ENCODE data around the gene NCAPD3. TPM values are rescaled to one million over a fixed set of nuclear protein-coding genes. Genes with fewer than 3 reads are reported as not detected.

Gene NCAPD3
- total and polyA plus RNA-seq, 4 donors: 14.1 to 35.4 (median 24.2) TPM

DNA sequence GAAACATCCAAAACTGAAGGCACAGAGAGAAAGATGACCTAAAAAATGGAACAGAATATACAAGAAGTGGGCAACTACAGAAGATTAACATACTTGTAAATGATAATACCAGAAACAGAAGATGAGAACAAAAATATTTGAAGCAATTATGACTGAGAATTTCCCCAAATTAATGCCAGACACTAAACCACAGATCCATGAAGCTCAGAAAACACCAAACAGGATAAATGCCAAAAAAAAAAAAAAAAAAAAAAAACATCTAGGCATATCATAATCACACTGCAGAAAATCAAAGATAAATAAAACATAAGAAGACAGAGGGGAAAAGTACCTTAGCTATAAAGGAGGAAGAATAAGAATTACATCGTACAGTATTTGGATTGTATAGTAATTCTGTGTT lies 89.6 kb downstream of the NCAPD3 start:
- Histone ChIP-seq H3K27ac (ENCODE audit: low read depth in 1 of 2, low read length in 2 of 2) (no peak overlapping the region), H3K9ac (ENCODE audit: low read depth in 1 of 2, low read length in 2 of 2) (no peak overlapping the region), H3K4me3 (ENCODE audit: low read depth in 1 of 3, low read length in 3 of 3) (no peak overlapping the region), H3K9me3 (ENCODE audit: control insufficient read depth in 4 of 4, low read length in 3 of 4) (peaks cover 0 to 9% (median 4%) of the 10 kb centered on the region in 4 donors), H3K27me3 (ENCODE audit: control insufficient read depth in 4 of 4, insufficient read depth in 4 of 4, low read length in 3 of 4) (no peaks in the 10 kb centered on the region), H3K36me3 (ENCODE audit: control insufficient read depth in 4 of 4, insufficient read depth in 3 of 4, low read depth in 1 of 4, low read length in 3 of 4) (no peaks in the 10 kb centered on the region), H3K4me1 (ENCODE audit: control insufficient read depth in 4 of 4, insufficient read depth in 4 of 4, low read length in 3 of 4) (no peaks in the 10 kb centered on the region)
- 97% methylated on average over 1 of the region's 1 CpG for WGBS
- TF ChIP-seq RXRA (IDR thresholded peaks at IDR 0.05) (no peak), GABPA (IDR thresholded peaks at IDR 0.05 in 1 of 2, conservative IDR thresholded peaks at IDR 0.05 in 1 of 2) (no peak), NR2F2 (IDR thresholded peaks at IDR 0.05) (no peak), JUND (IDR thresholded peaks at IDR 0.05) (no peak), EGR1 (IDR thresholded peaks at IDR 0.05; ENCODE audit: low read depth in 2 of 2) (no peak)
- no peak for DNase-seq (ENCODE audit: low spot score)

DNA sequence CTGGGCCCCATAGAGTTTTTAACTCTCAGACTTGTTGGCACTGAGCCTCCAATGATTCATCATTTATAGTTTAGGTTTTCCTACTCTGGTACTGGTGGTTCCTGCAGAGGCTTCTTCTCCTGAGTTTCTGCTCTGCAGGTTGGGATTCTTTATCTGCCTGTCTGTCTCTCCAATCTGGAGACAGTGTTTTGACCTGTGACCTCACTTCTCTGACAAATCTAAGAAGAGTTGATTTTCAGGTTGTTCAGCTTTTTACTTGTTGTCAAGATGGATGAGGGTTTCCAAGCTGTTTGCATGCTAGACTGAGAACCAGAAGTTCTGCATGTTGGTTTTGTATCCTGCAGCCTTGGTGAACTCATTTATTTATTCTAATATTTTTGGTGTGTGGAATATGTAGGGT lies 91.0 kb downstream of the NCAPD3 start:
- peaks cover 0 to 9% (median 4%) of the 10 kb centered on the region in 4 donors for H3K9me3 ChIP-seq (ENCODE audit: control insufficient read depth in 4 of 4, low read length in 3 of 4)
- no peak overlapping the region for H3K9ac ChIP-seq (ENCODE audit: low read depth in 1 of 2, low read length in 2 of 2)
- TF ChIP-seq JUND (IDR thresholded peaks at IDR 0.05) (no peak), FOXA2 (IDR thresholded peaks at IDR 0.05) (no peak), HNF4G (IDR thresholded peaks at IDR 0.05) (no peak), RXRA (IDR thresholded peaks at IDR 0.05) (no peak), NR2F2 (IDR thresholded peaks at IDR 0.05) (no peak)
- TF ChIP-seq, protein P1, sequence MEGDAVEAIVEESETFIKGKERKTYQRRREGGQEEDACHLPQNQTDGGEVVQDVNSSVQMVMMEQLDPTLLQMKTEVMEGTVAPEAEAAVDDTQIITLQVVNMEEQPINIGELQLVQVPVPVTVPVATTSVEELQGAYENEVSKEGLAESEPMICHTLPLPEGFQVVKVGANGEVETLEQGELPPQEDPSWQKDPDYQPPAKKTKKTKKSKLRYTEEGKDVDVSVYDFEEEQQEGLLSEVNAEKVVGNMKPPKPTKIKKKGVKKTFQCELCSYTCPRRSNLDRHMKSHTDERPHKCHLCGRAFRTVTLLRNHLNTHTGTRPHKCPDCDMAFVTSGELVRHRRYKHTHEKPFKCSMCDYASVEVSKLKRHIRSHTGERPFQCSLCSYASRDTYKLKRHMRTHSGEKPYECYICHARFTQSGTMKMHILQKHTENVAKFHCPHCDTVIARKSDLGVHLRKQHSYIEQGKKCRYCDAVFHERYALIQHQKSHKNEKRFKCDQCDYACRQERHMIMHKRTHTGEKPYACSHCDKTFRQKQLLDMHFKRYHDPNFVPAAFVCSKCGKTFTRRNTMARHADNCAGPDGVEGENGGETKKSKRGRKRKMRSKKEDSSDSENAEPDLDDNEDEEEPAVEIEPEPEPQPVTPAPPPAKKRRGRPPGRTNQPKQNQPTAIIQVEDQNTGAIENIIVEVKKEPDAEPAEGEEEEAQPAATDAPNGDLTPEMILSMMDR (IDR thresholded peaks at IDR 0.05; ENCODE audit: low read depth, low read length, missing input control): no peak
- TF ChIP-seq, protein P2, sequence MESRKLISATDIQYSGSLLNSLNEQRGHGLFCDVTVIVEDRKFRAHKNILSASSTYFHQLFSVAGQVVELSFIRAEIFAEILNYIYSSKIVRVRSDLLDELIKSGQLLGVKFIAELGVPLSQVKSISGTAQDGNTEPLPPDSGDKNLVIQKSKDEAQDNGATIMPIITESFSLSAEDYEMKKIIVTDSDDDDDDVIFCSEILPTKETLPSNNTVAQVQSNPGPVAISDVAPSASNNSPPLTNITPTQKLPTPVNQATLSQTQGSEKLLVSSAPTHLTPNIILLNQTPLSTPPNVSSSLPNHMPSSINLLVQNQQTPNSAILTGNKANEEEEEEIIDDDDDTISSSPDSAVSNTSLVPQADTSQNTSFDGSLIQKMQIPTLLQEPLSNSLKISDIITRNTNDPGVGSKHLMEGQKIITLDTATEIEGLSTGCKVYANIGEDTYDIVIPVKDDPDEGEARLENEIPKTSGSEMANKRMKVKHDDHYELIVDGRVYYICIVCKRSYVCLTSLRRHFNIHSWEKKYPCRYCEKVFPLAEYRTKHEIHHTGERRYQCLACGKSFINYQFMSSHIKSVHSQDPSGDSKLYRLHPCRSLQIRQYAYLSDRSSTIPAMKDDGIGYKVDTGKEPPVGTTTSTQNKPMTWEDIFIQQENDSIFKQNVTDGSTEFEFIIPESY (IDR thresholded peaks at IDR 0.05): no peak
- H3K36me3 ChIP-seq (ENCODE audit: control insufficient read depth in 4 of 4, insufficient read depth in 3 of 4, low read depth in 1 of 4, low read length in 3 of 4): no peaks in the 10 kb centered on the region
- no peak overlapping the region for H3K4me3 ChIP-seq (ENCODE audit: low read depth in 1 of 3, low read length in 3 of 3)
- H3K4me1 ChIP-seq (ENCODE audit: control insufficient read depth in 4 of 4, insufficient read depth in 4 of 4, low read length in 3 of 4): no peaks in the 10 kb centered on the region
- no peak for DNase-seq (ENCODE audit: low spot score)
- no peaks in the 10 kb centered on the region for H3K27me3 ChIP-seq (ENCODE audit: control insufficient read depth in 4 of 4, insufficient read depth in 4 of 4, low read length in 3 of 4)
- no peak overlapping the region for H3K27ac ChIP-seq (ENCODE audit: low read depth in 1 of 2, low read length in 2 of 2)

DNA sequence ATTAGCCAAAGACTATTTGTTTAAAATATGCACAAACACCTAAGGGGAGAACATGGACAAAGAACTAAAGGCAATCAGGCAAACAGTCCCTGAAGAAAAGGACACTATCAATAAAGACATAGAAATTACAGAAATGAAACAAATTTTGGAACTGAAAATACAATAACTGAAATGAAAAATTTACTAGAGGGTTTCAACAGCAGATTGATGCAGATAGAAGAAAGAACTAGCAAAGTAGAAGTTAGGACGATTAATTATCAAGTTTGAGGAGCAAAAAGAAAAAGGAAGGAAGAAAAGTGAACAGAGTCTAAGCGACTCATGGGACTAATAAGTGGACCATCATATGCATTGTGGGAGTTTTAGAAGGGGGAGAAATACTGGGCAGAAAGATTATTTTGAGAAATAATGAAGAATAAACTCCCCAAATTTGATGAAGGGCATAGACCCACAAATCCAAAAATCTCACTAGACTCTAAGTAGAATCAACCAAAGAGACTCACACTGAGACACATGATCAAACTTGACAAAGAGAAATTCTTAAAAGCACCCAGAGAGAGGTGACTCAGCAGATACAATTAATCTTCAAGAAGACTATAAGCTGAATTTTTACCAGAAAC lies 92.0 kb downstream of the NCAPD3 start:
- Histone ChIP-seq H3K9ac (ENCODE audit: low read depth in 1 of 2, low read length in 2 of 2) (no peak overlapping the region), H3K4me1 (ENCODE audit: control insufficient read depth in 4 of 4, insufficient read depth in 4 of 4, low read length in 3 of 4) (no peaks in the 10 kb centered on the region), H3K27me3 (ENCODE audit: control insufficient read depth in 4 of 4, insufficient read depth in 4 of 4, low read length in 3 of 4) (no peaks in the 10 kb centered on the region), H3K36me3 (ENCODE audit: control insufficient read depth in 4 of 4, insufficient read depth in 3 of 4, low read depth in 1 of 4, low read length in 3 of 4) (no peaks in the 10 kb centered on the region), H3K9me3 (ENCODE audit: control insufficient read depth in 4 of 4, low read length in 3 of 4) (peaks cover 0 to 9% (median 4%) of the 10 kb centered on the region in 4 donors), H3K27ac (ENCODE audit: low read depth in 1 of 2, low read length in 2 of 2) (no peak overlapping the region), H3K4me3 (ENCODE audit: low read depth in 1 of 3, low read length in 3 of 3) (no peak overlapping the region)
- WGBS: 93% methylated on average over 2 of the region's 2 CpGs
- TF ChIP-seq, protein P3, sequence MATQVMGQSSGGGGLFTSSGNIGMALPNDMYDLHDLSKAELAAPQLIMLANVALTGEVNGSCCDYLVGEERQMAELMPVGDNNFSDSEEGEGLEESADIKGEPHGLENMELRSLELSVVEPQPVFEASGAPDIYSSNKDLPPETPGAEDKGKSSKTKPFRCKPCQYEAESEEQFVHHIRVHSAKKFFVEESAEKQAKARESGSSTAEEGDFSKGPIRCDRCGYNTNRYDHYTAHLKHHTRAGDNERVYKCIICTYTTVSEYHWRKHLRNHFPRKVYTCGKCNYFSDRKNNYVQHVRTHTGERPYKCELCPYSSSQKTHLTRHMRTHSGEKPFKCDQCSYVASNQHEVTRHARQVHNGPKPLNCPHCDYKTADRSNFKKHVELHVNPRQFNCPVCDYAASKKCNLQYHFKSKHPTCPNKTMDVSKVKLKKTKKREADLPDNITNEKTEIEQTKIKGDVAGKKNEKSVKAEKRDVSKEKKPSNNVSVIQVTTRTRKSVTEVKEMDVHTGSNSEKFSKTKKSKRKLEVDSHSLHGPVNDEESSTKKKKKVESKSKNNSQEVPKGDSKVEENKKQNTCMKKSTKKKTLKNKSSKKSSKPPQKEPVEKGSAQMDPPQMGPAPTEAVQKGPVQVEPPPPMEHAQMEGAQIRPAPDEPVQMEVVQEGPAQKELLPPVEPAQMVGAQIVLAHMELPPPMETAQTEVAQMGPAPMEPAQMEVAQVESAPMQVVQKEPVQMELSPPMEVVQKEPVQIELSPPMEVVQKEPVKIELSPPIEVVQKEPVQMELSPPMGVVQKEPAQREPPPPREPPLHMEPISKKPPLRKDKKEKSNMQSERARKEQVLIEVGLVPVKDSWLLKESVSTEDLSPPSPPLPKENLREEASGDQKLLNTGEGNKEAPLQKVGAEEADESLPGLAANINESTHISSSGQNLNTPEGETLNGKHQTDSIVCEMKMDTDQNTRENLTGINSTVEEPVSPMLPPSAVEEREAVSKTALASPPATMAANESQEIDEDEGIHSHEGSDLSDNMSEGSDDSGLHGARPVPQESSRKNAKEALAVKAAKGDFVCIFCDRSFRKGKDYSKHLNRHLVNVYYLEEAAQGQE (IDR thresholded peaks at IDR 0.05): no peak
- TF ChIP-seq JUND (IDR thresholded peaks at IDR 0.05) (no peak), GABPA (IDR thresholded peaks at IDR 0.05 in 1 of 2, conservative IDR thresholded peaks at IDR 0.05 in 1 of 2) (no peak), HNF4G (IDR thresholded peaks at IDR 0.05) (no peak), RAD21 (IDR thresholded peaks at IDR 0.05) (no peak), YY1 (IDR thresholded peaks at IDR 0.05) (no peak), FOXA1 (IDR thresholded peaks at IDR 0.05) (no peak), EGR1 (IDR thresholded peaks at IDR 0.05; ENCODE audit: low read depth in 2 of 2) (no peak), FOXA2 (IDR thresholded peaks at IDR 0.05) (no peak)
- TF ChIP-seq, protein P4, sequence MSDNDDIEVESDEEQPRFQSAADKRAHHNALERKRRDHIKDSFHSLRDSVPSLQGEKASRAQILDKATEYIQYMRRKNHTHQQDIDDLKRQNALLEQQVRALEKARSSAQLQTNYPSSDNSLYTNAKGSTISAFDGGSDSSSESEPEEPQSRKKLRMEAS (IDR thresholded peaks at IDR 0.05): no peak
- TF ChIP-seq, protein P5, sequence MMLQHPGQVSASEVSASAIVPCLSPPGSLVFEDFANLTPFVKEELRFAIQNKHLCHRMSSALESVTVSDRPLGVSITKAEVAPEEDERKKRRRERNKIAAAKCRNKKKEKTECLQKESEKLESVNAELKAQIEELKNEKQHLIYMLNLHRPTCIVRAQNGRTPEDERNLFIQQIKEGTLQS (IDR thresholded peaks at IDR 0.05): no peak
- no peak for DNase-seq (ENCODE audit: low spot score)

All from liver (tissue), 9 donors.